Erythroblast (primary cell): ENCODE measurements around the gene CTSH.
"Not testable (repeated sequence)": the region's sequence is repeated elsewhere in the genome, so short reads cannot be mapped to it uniquely, and the experiment has no call there.

Source experiments
- DNase-seq, 2 experiments: peaks; one replicate each; lab custom pipeline; 2025; lab: John Stamatoyannopoulos, UW
- GATA1 ChIP-seq: IDR thresholded peaks from 2 replicates; pipeline ENCODE4 v1.6.1; 2011; ENCODE audit warnings: low read depth, mild to moderate bottlenecking, control low read depth, low read length, moderate library complexity
- POLR2A ChIP-seq: IDR thresholded peaks from 2 replicates; pipeline ENCODE4 v1.6.1; 2011; ENCODE audit warnings: mild to moderate bottlenecking, low read length

Gene CTSH

GRCh38 chr15:78879517-78880241 is 65.2 kb downstream of the CTSH start:
- TF ChIP-seq GATA1 (no peak), POLR2A (no peak)
- peak; percentile 40 to 66 for DNase-seq

GRCh38 chr15:78878356-78878755 is 66.5 kb downstream of the CTSH start:
- no peak for DNase-seq
- no peak for TF ChIP-seq GATA1
- TF ChIP-seq POLR2A = no peak

DNA sequence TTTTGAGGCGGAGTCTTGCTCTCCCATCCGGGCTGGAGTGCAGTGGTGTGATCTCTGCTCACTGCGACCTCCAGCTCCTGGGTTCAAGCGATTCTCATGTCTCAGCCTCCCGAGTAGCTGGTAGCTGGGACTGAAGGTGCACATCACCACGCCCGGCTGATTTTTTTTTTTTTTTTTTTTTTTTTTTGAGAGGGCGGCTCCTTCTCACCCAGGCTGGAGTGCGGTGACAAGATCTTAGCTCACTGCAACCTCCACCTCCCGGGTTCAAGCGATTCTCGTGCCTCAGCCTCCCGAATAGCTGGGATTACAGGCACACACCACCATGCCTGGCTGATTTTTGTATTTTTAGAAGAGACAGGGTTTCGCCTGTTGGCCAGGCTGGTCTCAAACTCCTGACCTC is 67.9 kb downstream of the CTSH start:
- peak; percentile 29 to 34 for DNase-seq

DNA sequence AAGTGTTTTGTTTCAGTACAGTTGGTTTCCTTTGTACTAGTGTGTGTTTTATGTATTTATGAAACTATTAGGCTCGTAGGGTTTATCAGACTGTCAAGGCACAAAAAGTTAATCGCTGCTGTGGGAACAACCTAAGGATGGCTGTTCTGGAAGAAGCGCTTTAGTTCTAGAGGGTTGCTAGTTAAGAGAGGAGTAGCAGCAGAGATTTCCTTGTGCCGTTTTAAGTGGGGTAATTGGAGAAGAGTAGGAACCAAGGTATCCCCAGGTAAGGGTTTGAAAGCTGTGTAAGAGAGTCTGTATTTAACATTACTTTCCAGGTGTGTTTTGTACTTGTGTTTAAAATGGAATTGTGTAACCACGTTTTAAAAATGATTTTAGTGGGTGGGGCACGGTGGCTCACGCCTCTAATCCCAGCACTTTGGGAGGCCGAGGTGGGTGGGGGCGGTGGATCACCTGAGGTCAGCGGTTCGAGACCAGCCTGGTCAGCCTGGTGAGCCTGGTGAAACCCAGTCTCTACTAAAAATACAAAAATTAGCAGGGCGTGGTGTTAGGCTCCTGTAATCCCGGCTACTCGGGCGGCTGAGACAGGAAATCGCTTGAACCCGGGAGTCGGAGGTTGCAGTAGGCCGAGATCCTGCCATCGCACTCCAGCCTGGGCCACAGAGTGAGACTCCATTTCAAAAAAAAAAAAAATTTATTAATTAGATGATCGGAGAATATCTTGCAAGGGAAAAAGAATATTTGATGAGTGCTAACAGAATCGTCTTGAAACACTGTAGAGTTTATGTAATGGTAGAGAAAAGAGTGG is 69.5 kb downstream of the CTSH start:
- DNase-seq = peak; percentile 15 to 47
- TF ChIP-seq POLR2A (no peak), GATA1 (no peak)

DNA sequence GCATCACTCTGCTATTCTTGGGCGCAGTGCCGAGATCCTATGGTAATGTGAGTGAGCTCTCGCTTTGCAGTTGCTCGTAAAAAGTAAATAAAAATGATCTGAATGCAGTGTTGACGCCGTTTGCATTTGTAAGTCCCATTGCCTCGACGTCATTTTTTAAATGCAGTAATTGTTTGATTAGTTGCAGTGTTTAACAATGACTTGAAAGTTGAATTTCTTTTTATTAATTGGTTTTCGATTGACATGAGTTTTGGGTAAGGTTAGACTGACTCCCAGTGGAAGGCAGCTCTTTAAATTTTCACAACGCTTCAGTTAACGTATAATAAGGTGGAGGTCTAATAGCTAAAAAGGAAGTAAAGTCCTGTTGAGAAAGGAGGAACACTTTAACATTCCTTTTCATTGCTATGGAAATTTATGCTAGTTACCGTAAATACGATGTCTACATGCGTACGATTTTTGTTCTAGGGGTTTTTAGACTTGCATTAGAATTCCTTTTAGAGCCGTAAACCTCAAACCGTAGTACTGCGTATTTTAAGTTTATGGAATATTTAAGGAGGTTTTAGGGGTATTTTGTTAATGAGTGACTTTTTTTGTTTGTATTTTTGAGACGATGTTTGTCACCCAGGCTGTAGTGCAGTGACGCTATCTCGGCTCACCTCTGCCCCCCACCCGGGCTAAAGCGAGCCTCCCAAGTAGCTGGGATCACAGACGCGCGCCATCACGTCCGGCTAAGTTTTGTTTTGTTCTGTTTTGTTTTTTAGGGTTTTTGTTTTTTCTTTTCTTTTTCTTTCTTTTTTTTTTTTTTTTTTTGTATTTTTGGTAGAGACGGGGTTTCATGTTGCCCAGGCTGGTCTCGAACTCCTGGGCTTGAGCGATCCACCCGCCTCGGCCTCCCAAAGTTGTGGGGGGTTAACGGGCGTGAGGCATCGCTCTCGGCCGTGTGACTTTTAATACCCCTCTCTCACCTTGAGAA is 70.8 kb downstream of the CTSH start:
- no peak for TF ChIP-seq GATA1
- TF ChIP-seq POLR2A = no peak
- peak; percentile 65 to 74 for DNase-seq

DNA sequence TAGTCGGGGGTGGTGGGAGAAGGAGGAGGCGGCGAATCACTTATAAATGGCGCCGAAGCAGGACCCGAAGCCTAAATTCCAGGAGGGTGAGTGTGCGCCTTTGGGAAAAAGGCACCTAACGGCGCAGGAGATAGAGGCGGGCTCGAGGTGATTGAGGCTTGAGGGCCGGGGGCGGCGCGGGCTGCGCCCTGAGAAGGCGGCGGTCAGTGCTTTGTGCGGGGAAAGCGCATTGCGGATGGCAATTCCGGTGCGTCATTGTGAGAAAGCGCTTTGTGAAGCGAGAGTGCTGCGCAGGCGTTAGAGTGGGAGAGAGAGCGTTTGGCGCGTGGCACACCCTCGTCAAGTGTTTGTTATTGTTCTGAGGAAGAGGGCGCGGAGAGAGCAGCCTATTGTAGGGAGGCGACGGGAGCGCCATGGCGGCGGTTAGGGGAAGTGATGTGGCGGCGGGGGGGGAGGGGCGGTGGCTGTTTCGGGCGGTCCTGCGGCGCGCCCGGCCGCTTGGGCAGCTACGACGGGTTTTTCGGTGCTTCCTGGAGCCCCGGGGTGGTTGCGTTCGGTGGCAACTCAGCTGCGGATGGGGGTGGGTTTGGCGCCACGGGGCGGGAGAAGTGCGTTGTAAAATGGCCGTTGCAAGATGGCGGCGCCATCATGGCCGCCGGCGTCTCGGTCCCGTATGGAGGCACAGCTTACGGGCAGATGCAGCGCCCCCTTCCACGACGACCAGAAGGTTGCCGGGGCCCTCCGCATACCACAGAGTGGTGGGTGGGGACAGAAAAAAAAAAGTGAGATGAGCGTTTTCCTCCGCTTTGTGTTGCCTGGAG is 71.7 kb downstream of the CTSH start:
- TF ChIP-seq GATA1 (no peak), POLR2A (peak; percentile 78)

GRCh38 chr15:78872155-78872971 is 72.5 kb downstream of the CTSH start, which contains the start of gene MORF4L1:
TSS of gene MORF4L1 (plus strand) at chr15:78872890. CDS start at chr15:78873018, 128 bp downstream.
- peak; percentile 95 to 96 for DNase-seq
- no peak for TF ChIP-seq POLR2A
- no peak for TF ChIP-seq GATA1

More for the DNA sequence above, 71.7 kb downstream of the CTSH start:
- peak; percentile 95 to 97 for DNase-seq

DNA sequence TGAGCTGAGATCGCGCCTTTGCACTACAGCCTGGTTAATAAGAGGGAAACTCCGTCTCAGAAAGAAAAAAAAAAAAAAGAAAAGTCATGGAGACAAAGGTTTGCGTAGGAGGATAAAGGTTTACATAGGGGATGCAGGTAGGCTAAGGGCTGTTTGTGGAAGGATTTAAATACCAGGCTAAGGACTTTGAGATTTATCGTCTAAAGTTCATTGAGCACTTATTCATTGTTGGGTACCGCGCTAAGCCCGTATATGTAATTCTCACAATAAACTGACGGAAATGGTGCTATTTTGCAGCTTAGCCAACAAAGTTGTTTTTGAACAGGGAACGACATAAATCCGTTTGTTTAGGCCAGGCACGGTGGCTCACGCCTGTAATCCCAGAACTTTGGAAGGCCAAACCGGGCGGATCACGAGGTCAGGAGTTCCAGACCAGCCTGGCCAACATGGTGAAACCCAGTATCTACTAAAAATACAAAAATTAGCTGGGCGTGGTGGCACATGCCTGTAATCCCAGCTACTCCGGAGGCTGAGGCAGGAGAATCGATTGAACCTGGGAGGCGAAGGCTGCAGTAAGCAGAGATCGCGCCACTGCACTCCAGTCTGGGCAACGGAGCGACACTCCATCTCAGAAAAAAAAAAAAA is 73.2 kb downstream of the CTSH start:
- DNase-seq = not testable (repeated sequence)
